LNCAP (cell line): ENCODE data around the gene BHMT2.

Source experiments
- TF ChIP-seq, protein P1 (sequence below): fragments of 450-650 bp; IDR thresholded peaks from 2 replicates; pipeline ENCODE4 v1.5.1; 2017; ENCODE audit warnings: mild to moderate bottlenecking

Gene BHMT2

DNA sequence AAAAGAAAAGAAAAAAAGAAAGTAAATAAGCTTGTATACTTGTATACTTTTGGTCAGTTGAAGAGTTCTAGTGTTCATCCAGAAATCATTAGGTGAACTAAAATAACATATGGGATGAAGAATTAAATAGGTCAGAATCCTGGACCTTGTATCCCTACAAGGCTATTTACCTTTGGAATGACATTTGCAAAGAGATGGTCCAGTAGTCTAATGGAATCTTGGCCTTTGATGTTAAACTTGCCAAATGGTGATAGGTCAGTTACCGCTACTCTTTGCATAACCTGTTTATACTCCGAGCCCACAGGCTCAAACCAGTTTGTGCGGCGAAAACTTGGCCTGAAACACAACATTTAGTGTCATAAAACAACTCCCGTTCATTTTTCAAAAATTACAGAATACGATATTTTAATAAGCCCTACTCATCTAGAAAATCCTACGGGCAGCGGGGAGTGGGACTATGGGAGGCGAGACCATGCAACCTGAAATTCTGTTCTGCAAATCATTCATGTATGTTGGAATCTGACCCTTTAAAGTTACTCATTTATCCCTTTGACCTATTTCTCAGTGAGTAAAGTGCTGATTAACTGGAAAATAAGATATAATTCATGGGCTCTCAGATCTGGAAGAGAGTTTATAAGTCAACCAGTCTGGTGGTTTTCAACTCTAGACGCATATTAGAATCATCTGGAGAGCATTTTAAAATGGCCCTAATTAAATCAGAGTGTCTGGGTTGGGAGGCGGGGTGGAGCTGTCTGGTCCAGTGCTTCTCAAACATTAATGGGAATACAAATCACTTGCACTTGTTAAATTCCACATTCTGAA is 38.7 kb upstream of the BHMT2 start:
- TF ChIP-seq, protein P1, sequence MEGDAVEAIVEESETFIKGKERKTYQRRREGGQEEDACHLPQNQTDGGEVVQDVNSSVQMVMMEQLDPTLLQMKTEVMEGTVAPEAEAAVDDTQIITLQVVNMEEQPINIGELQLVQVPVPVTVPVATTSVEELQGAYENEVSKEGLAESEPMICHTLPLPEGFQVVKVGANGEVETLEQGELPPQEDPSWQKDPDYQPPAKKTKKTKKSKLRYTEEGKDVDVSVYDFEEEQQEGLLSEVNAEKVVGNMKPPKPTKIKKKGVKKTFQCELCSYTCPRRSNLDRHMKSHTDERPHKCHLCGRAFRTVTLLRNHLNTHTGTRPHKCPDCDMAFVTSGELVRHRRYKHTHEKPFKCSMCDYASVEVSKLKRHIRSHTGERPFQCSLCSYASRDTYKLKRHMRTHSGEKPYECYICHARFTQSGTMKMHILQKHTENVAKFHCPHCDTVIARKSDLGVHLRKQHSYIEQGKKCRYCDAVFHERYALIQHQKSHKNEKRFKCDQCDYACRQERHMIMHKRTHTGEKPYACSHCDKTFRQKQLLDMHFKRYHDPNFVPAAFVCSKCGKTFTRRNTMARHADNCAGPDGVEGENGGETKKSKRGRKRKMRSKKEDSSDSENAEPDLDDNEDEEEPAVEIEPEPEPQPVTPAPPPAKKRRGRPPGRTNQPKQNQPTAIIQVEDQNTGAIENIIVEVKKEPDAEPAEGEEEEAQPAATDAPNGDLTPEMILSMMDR, result no peak

DNA sequence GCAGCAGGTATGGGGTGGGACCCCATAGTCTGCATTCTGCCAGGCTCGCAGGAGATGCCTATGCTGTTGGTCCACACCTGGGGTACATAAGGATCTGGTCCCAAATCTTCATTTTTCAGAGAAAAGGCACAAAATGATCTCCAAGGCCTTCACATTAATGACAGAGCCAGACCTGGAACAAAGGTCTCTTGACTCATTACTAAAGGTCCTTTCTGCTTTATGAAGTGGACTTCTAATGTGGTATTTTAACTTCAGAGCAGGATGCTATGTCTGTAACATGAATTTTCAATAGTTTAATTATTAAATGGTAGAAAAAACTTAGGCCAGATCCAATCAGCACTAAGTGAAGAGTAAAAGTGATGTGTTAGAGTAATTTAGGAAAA is 38.1 kb upstream of the BHMT2 start:
- TF ChIP-seq, protein P1, result no peak

DNA sequence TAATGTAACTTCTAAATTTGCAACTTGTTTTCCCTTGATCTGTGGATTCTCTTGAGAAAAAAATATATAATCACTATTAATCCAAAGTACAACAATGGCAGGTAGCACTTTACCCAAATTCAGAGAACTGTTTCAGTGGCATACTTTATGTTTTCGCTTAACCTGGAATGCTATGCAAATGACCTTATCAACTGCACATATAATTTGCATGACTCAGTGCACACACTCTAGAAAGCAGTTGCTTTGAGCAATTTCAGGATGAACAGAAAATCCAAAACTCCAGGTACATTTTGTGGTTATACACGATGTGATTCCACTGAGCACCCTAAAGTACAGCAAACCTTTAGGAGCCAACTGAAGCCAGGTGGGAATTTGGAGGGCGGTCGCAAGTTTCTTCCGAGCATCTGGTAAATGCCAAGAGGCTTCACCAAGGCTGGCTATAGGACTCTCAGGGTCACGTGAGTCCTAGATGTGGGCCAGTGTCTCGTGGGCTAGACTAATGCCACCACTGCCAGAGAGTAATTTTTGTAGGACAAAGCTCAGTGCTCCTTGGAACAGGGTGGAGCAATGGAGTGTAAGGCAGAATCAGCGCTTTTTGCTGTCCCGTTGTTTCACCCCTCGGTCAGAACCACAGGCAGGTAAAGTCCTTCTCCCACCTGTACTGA is 37.4 kb upstream of the BHMT2 start:
- TF ChIP-seq, protein P1, result no peak

DNA sequence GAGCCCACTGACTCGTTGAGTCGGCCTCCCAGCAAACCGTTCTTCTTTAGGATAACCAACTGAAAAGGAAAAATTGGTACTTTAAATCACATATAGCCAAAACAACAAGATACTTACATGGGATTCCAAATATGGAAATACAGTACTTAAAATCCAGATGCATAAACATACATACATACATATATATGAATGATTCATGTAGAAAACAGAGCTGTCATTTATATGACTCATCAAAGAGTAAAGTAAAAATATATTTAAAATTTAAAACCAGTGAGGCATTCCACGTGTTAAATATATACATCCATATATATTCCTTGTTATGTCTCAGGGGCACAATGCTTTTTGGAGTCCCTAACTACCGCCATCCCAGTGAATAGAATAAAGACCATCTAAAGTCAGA is 36.8 kb upstream of the BHMT2 start:
- TF ChIP-seq, protein P1, result no peak

DNA sequence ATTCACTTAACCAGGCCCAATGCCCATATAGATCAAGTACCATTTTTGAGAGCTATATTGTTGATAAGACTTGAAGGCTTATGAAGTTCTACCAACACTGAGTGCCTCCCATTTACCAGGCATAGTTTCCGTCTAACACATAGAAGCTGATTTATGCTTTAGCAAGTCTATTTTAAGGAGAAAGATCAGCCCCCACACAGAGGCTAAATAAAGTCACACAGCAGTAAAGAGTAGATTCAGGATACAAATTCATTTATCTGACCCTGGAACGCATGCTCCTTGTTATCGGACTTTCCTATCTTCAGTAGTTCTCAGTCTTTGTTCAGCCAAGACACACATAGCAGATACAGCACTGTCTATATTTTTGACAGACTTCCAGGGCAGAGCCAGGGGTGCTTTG is 34.3 kb upstream of the BHMT2 start:
- TF ChIP-seq, protein P1, result no peak

DNA sequence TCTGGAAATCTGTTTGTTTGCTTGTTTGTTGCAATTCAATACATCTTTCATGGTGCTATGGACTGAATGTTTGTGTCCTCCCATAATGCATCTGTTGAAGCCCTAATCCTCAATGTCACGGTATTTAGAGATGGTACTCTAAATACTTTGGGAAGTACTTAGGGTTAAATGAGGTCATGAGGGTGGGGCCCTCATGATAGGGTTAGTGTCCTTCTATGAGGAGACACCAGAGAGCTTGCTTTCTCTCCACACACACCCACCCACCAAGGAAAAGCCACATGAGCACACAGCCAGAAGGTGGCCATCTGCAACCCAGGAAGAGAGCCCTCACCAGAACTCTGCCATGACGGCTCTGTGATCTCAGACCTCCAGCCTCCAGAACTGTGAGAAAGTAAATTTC is 32.8 kb upstream of the BHMT2 start:
- TF ChIP-seq, protein P1, result no peak

DNA sequence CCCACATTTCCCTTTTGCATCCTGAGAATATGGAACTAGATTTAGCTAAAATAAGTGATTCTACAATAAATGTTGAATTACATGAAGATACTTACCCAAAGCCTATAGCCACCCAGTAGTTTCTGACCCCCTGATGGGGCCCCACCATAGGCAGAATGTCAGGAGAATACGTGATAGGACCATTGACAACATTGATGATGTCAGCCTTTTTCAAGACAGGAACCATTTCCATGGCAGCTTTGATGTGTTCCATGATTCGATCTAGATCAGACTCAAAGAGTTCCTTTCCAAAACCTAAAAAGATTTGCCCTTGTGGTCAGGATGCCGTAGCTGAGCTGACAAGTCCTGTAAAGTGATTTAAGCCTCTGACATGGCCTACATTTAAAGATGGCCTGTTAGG is 27.4 kb upstream of the BHMT2 start:
- TF ChIP-seq, protein P1, result no peak
